ENCODE measurements around the gene SAFB2.

The SAFB2 gene

GRCh38 chr19:5553892-5554291 lies 68.7 kb downstream of the SAFB2 start:
- TF ChIP-seq CTCF (IDR thresholded peaks at IDR 0.05; ENCODE audit: insufficient read depth, low read length, poor library complexity, severe bottlenecking): no peak
- Histone ChIP-seq H3K4me3 (replicated peaks; ENCODE audit: low read depth, low read length) (no peak overlapping the region), H3K27me3 (replicated peaks; ENCODE audit: control insufficient read depth, insufficient read depth, low read length) (no peaks in the 10 kb centered on the region), H3K36me3 (ENCODE audit: control insufficient read depth, insufficient read depth, low read length) (no peaks in the 10 kb centered on the region)
- no peak for DNase-seq (ENCODE audit: extremely low read depth, insufficient read length)

GRCh38 chr19:5547881-5548280 lies 74.7 kb downstream of the SAFB2 start:
- no peaks in the 10 kb centered on the region for H3K36me3 ChIP-seq (ENCODE audit: control insufficient read depth, insufficient read depth, low read length)
- TF ChIP-seq CTCF (IDR thresholded peaks at IDR 0.05; ENCODE audit: insufficient read depth, low read length, poor library complexity, severe bottlenecking): peak; percentile 44
- no peaks in the 10 kb centered on the region for H3K27me3 ChIP-seq (replicated peaks; ENCODE audit: control insufficient read depth, insufficient read depth, low read length)
- DNase-seq (ENCODE audit: extremely low read depth, insufficient read length): no peak
- no peak overlapping the region for H3K4me3 ChIP-seq (replicated peaks; ENCODE audit: low read depth, low read length)

- Histone ChIP-seq H3K27me3 (replicated peaks; ENCODE audit: control insufficient read depth, insufficient read depth, low read length) (no peaks in the 10 kb centered on the region), H3K36me3 (ENCODE audit: control insufficient read depth, insufficient read depth, low read length) (no peaks in the 10 kb centered on the region), H3K4me3 (replicated peaks; ENCODE audit: low read depth, low read length) (no peak overlapping the region)
- TF ChIP-seq CTCF (IDR thresholded peaks at IDR 0.05; ENCODE audit: insufficient read depth, low read length, poor library complexity, severe bottlenecking): no peak
- DNase-seq (ENCODE audit: extremely low read depth, insufficient read length): no peak
Measured at GRCh38 chr19:5545984-5546383, 76.6 kb downstream of the SAFB2 start.

GRCh38 chr19:5545051-5545450 lies 77.5 kb downstream of the SAFB2 start:
- no peaks in the 10 kb centered on the region for H3K36me3 ChIP-seq (ENCODE audit: control insufficient read depth, insufficient read depth, low read length)
- no peak for DNase-seq (ENCODE audit: extremely low read depth, insufficient read length)
- no peak overlapping the region for H3K4me3 ChIP-seq (replicated peaks; ENCODE audit: low read depth, low read length)
- no peaks in the 10 kb centered on the region for H3K27me3 ChIP-seq (replicated peaks; ENCODE audit: control insufficient read depth, insufficient read depth, low read length)
- TF ChIP-seq CTCF (IDR thresholded peaks at IDR 0.05; ENCODE audit: insufficient read depth, low read length, poor library complexity, severe bottlenecking): no peak

GRCh38 chr19:5542665-5543064 lies 79.9 kb downstream of the SAFB2 start:
- Histone ChIP-seq H3K27me3 (replicated peaks; ENCODE audit: control insufficient read depth, insufficient read depth, low read length) (no peaks in the 10 kb centered on the region), H3K36me3 (ENCODE audit: control insufficient read depth, insufficient read depth, low read length) (no peaks in the 10 kb centered on the region), H3K4me3 (replicated peaks; ENCODE audit: low read depth, low read length) (no peak overlapping the region)
- no peak for DNase-seq (ENCODE audit: extremely low read depth, insufficient read length)
- TF ChIP-seq CTCF (IDR thresholded peaks at IDR 0.05; ENCODE audit: insufficient read depth, low read length, poor library complexity, severe bottlenecking): no peak

GRCh38 chr19:5541456-5541855 lies 81.1 kb downstream of the SAFB2 start:
- H3K27me3 ChIP-seq (replicated peaks; ENCODE audit: control insufficient read depth, insufficient read depth, low read length): no peaks in the 10 kb centered on the region
- H3K36me3 ChIP-seq (ENCODE audit: control insufficient read depth, insufficient read depth, low read length): no peaks in the 10 kb centered on the region
- TF ChIP-seq CTCF (IDR thresholded peaks at IDR 0.05; ENCODE audit: insufficient read depth, low read length, poor library complexity, severe bottlenecking): no peak
- no peak overlapping the region for H3K4me3 ChIP-seq (replicated peaks; ENCODE audit: low read depth, low read length)
- DNase-seq (ENCODE audit: extremely low read depth, insufficient read length): no peak
